Smooth muscle cell (in vitro differentiated cells): Measurements from ENCODE around the gene CREB3. TPM values are rescaled to one million over a fixed set of nuclear protein-coding genes. Genes with fewer than 3 reads are reported as not detected.

ENCODE experiments used
- DNase-seq: peaks from one replicate; lab custom pipeline; 2025; ENCODE audit not compliant: unreplicated experiment; lab: John Stamatoyannopoulos, UW
- H2AFZ ChIP-seq: fragments of 200-600 bp; sonication (generic); 2 replicates; pipeline ENCODE4 v1.6.0; 2016; ENCODE audit warnings: antibody characterized with exemption, low read depth, mild to moderate bottlenecking
- H3F3A ChIP-seq: fragments of 200-600 bp; sonication (generic); 2 replicates; pipeline ENCODE4 v1.6.0; 2017; ENCODE audit warnings: antibody characterized with exemption, low read depth
- H3K27ac ChIP-seq: fragments of 200-600 bp; sonication (generic); 2 replicates; pipeline ENCODE4 v1.5.1; 2016; ENCODE audit warnings: low read depth, mild to moderate bottlenecking
- H3K27me3 ChIP-seq: fragments of 200-600 bp; sonication (generic); 2 replicates; pipeline ENCODE4 v1.6.1; 2016; ENCODE audit warnings: low read depth, mild to moderate bottlenecking
- H3K36me3 ChIP-seq: fragments of 200-600 bp; sonication (generic); 2 replicates; pipeline ENCODE4 v1.5.1; 2016; ENCODE audit warnings: low read depth
- H3K4me1 ChIP-seq: fragments of 200-600 bp; sonication (generic); 2 replicates; pipeline ENCODE4 v1.5.1; 2016; ENCODE audit warnings: low read depth
- H3K4me2 ChIP-seq: fragments of 200-600 bp; sonication (generic); 2 replicates; pipeline ENCODE4 v1.6.0; 2016; ENCODE audit warnings: mild to moderate bottlenecking
- H3K4me3 ChIP-seq: fragments of 200-600 bp; sonication (generic); 2 replicates; pipeline ENCODE4 v1.5.1; 2016; ENCODE audit warnings: mild to moderate bottlenecking
- H3K79me2 ChIP-seq: fragments of 200-600 bp; sonication (generic); 2 replicates; pipeline ENCODE4 v1.6.0; 2016; ENCODE audit warnings: low read depth, mild to moderate bottlenecking
- H3K9ac ChIP-seq: fragments of 200-600 bp; sonication (generic); 2 replicates; pipeline ENCODE4 v1.6.0; 2016; ENCODE audit warnings: low read depth
- H3K9me3 ChIP-seq: fragments of 200-600 bp; sonication (generic); replicated peaks from 2 replicates; pipeline ENCODE4 v1.5.1; 2016; ENCODE audit warnings: low read depth
- H4K20me1 ChIP-seq: fragments of 200-600 bp; sonication (generic); 2 replicates; pipeline ENCODE4 v1.6.0; 2016; ENCODE audit warnings: low read depth
- WGBS: methylation state at CpG from one replicate; pipeline ENCODE4 v1.1.7; 2016; ENCODE audit warnings: low lambda C conversion rate; 5-methylcytosine and 5-hydroxymethylcytosine counted together
- polyA plus RNA-seq: library from polyadenylated mRNA; unstranded; fragments of >200 nt; fragmentation: Nextera tagmentation; extraction: Ambion mirVana; gene quantifications from 2 replicates; pipeline ENCODE4 v1.2.1, GENCODE V29; 2016
- total RNA-seq: library from RNA; depleted of rRNA; stranded (reverse); fragments of >200 nt; gene quantifications from 2 replicates; pipeline ENCODE4 v1.2.3, GENCODE V29; 2014
- TF ChIP-seq, protein P1 (sequence below): fragments of 200-600 bp; sonication (generic); IDR thresholded peaks from 2 replicates; pipeline ENCODE4 v1.5.1; 2017; ENCODE audit warnings: borderline replicate concordance, mild to moderate bottlenecking, antibody characterized with exemption; ENCODE audit not compliant: insufficient read depth, poor library complexity, severe bottlenecking

CREB3 gene
- total and polyA plus RNA-seq, 2 experiments from 2014 or later: 66.9 to 81.0 TPM

GRCh38 chr9:35713578-35713977 is 18.9 kb upstream of the CREB3 start:
- Histone ChIP-seq H3K9ac (no peak overlapping the region), H3K27ac (no peak overlapping the region), H2AFZ (no peak overlapping the region), H3K4me1 (no peaks in the 10 kb centered on the region), H3K4me2 (no peak overlapping the region), H3F3A (peaks cover 3% of the 10 kb centered on the region), H3K79me2 (no peaks in the 10 kb centered on the region), H3K4me3 (no peak overlapping the region), H4K20me1 (peaks cover 20% of the 10 kb centered on the region), H3K9me3 (no peaks in the 10 kb centered on the region), H3K27me3 (no peaks in the 10 kb centered on the region), H3K36me3 (peaks cover 30% of the 10 kb centered on the region)
- WGBS: 99% methylated on average over 3 of the region's 3 CpGs
- TF ChIP-seq, protein P1, sequence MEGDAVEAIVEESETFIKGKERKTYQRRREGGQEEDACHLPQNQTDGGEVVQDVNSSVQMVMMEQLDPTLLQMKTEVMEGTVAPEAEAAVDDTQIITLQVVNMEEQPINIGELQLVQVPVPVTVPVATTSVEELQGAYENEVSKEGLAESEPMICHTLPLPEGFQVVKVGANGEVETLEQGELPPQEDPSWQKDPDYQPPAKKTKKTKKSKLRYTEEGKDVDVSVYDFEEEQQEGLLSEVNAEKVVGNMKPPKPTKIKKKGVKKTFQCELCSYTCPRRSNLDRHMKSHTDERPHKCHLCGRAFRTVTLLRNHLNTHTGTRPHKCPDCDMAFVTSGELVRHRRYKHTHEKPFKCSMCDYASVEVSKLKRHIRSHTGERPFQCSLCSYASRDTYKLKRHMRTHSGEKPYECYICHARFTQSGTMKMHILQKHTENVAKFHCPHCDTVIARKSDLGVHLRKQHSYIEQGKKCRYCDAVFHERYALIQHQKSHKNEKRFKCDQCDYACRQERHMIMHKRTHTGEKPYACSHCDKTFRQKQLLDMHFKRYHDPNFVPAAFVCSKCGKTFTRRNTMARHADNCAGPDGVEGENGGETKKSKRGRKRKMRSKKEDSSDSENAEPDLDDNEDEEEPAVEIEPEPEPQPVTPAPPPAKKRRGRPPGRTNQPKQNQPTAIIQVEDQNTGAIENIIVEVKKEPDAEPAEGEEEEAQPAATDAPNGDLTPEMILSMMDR: no peak
- no peak for DNase-seq

- Histone ChIP-seq H3K4me3 (no peak overlapping the region), H3K9me3 (no peaks in the 10 kb centered on the region), H3K4me2 (no peak overlapping the region), H3K9ac (no peak overlapping the region), H3K4me1 (no peaks in the 10 kb centered on the region), H4K20me1 (peaks cover 15% of the 10 kb centered on the region), H2AFZ (no peak overlapping the region), H3K27ac (no peak overlapping the region), H3K79me2 (no peaks in the 10 kb centered on the region), H3K27me3 (no peaks in the 10 kb centered on the region), H3F3A (peaks cover 3% of the 10 kb centered on the region), H3K36me3 (peaks cover 26% of the 10 kb centered on the region)
- TF ChIP-seq, protein P1: no peak
- WGBS: 97% methylated on average over 6 of the region's 6 CpGs
- DNase-seq: no peak
Observed at GRCh38 chr9:35714123-35714522, 18.3 kb upstream of the CREB3 start.

DNA sequence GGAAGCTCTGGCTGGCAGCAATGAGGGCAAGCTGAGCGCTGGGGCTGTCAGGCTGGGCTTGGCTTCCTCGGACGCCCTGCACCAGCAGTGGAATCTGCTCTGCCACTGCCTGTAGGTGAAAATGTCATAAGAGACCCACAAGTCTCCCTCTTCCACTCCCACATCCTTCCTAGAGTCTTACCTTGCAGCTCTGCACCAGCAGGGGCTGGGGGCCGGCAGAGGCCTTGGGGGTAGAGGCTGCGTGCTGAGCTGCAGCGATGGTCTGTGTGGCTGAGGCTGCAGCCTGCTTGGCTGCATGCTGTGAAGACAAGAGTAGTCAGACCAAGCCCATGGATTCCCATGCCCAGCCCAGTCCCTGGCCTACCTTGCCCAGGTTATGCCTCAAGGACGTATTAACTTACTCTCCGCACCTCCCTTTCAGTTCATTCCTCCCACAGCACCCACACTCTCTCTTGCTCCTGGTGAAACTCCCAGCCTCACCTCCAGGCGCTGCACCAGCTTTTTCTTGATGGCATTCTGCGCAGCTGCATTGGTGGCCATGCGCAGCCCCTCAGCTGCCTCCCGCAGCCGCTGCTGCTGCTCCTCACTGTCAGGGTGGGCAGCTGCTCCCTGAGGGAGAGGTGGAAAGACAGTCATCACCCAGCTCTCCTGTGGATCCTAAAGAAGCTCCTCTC is 17.8 kb upstream of the CREB3 start:
- Histone ChIP-seq H3K27me3 (no peaks in the 10 kb centered on the region), H3K9ac (no peak overlapping the region), H3F3A (peaks cover 3% of the 10 kb centered on the region), H2AFZ (no peak overlapping the region), H3K79me2 (no peaks in the 10 kb centered on the region), H4K20me1 (peaks cover 20% of the 10 kb centered on the region), H3K4me1 (no peaks in the 10 kb centered on the region), H3K36me3 (peaks cover 26% of the 10 kb centered on the region), H3K4me2 (no peak overlapping the region), H3K9me3 (no peaks in the 10 kb centered on the region), H3K27ac (no peak overlapping the region), H3K4me3 (no peak overlapping the region)
- TF ChIP-seq, protein P1: no peak
- 96% methylated on average over 13 of the region's 13 CpGs for WGBS
- DNase-seq: no peak

DNA sequence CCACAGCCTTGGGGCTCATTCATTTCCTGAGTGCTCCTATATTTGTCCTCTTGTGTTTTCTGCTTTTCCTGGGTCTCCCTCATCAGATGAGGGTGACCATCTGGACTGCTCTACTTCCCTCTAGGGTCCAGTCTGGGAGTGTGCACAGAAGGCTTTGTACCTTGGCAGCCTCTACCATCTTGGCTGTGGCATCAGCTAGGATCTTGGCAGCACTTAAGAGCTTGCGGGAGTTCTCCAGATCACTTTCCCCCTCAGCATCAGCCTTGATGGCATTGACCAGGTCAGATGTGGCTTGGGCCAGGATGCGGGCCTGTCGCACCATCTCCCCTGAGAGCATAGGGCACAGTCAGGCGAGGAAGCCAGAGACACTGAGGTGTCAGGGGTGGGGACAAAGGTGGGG is 16.2 kb upstream of the CREB3 start:
- Histone ChIP-seq H3K4me2 (no peak overlapping the region), H3K27me3 (no peaks in the 10 kb centered on the region), H3K9me3 (no peaks in the 10 kb centered on the region), H3K4me3 (no peak overlapping the region), H3K9ac (no peak overlapping the region), H3K27ac (no peak overlapping the region), H3F3A (peaks cover 3% of the 10 kb centered on the region), H3K36me3 (peaks cover 30% of the 10 kb centered on the region), H2AFZ (no peak overlapping the region), H3K4me1 (no peaks in the 10 kb centered on the region), H4K20me1 (peaks cover 21% of the 10 kb centered on the region), H3K79me2 (peaks cover 5% of the 10 kb centered on the region)
- no peak for DNase-seq
- TF ChIP-seq, protein P1: no peak
- WGBS: 96% methylated on average over 4 of the region's 4 CpGs
